AML-193 (cell line): ENCODE results near the gene MICAL1.

ENCODE experiments used
- DNase-seq, 2 experiments: peaks; one replicate each; lab custom pipeline; 2025; lab: John Stamatoyannopoulos, UW

Gene MICAL1

GRCh38 chr6:109429496-109429895 is 26.1 kb downstream of the MICAL1 start:
- no peak for DNase-seq

- DNase-seq: no peak
Observed at GRCh38 chr6:109428889-109429477, 26.6 kb downstream of the MICAL1 start.

- DNase-seq: no peak
Observed at GRCh38 chr6:109424946-109425345, 30.6 kb downstream of the MICAL1 start.

- DNase-seq: no peak
Observed at GRCh38 chr6:109421184-109421583, 34.4 kb downstream of the MICAL1 start.

- DNase-seq: peak; percentile 34 to 36
Observed at GRCh38 chr6:109420751-109421150, 34.8 kb downstream of the MICAL1 start.

GRCh38 chr6:109417646-109418045 is 37.9 kb downstream of the MICAL1 start:
- no peak for DNase-seq

GRCh38 chr6:109411034-109411433 is 44.5 kb downstream of the MICAL1 start:
- no peak for DNase-seq

GRCh38 chr6:109406196-109406595 is 49.4 kb downstream of the MICAL1 start:
- peak; percentile 45 to 46 for DNase-seq

- DNase-seq: peak; percentile 65 to 71
Observed at GRCh38 chr6:109397020-109397419, 58.6 kb downstream of the MICAL1 start.

- no peak for DNase-seq
Observed at GRCh38 chr6:109396046-109396718, 59.4 kb downstream of the MICAL1 start.
